Measurements from ENCODE around the gene CD180.

- TF ChIP-seq CTCF (IDR thresholded peaks at IDR 0.05) (no peak), POLR2A (IDR thresholded peaks at IDR 0.05) (no peak)
These were observed 14.3 kb downstream of the CD180 start for GRCh38 chr5:67182301-67182790.
